Trophoblast cell (in vitro differentiated cells and primary cell): ENCODE measurements around the gene NPY5R.

Experiments
- DNase-seq, 2 donors: peaks; one replicate each; pipeline ENCODE4 v3.0.0-alpha.2; 2016
- H2AFZ ChIP-seq: 2 replicates; pipeline ENCODE4 v1.6.1; 2013; ENCODE audit warnings: low read length, moderate library complexity, mild to moderate bottlenecking; ENCODE audit not compliant: insufficient read depth, poor library complexity
- H2AK5ac ChIP-seq: 2 replicates; pipeline ENCODE4 v1.6.1; 2013; ENCODE audit warnings: mild to moderate bottlenecking, low read length
- H2BK120ac ChIP-seq: 2 replicates; pipeline ENCODE4 v1.6.1; 2013; ENCODE audit warnings: low read length, mild to moderate bottlenecking, moderate library complexity; ENCODE audit not compliant: insufficient read depth, poor library complexity
- H2BK12ac ChIP-seq: 2 replicates; pipeline ENCODE4 v1.6.1; 2013; ENCODE audit warnings: mild to moderate bottlenecking, low read length, moderate library complexity
- H2BK5ac ChIP-seq: 2 replicates; pipeline ENCODE4 v1.6.1; 2013; ENCODE audit warnings: low read length, low read depth, moderate library complexity, mild to moderate bottlenecking; ENCODE audit not compliant: poor library complexity
- H3K14ac ChIP-seq: 2 replicates; pipeline ENCODE4 v1.6.1; 2013; ENCODE audit warnings: mild to moderate bottlenecking, low read length
- H3K18ac ChIP-seq: 2 replicates; pipeline ENCODE4 v1.6.1; 2013; ENCODE audit warnings: mild to moderate bottlenecking, low read length
- H3K23ac ChIP-seq: 2 replicates; pipeline ENCODE4 v1.6.1; 2013; ENCODE audit warnings: low read length
- H3K27ac ChIP-seq: 2 replicates; pipeline ENCODE4 v1.5.1; 2013; ENCODE audit warnings: low read depth, mild to moderate bottlenecking, inconsistent platforms, low read length, moderate library complexity
- H3K27me3 ChIP-seq: 2 replicates; pipeline ENCODE4 v1.6.1; 2013; ENCODE audit warnings: inconsistent platforms, mild to moderate bottlenecking, low read length, moderate library complexity; ENCODE audit not compliant: insufficient read depth
- H3K36me3 ChIP-seq, 2 experiments: 1 replicate in 1 of 2; 2 replicates in 1 of 2; pipeline ENCODE4 v1.6.1; 2013; ENCODE audit warnings: low read length in 2 of 2, mild to moderate bottlenecking in 2 of 2, moderate library complexity in 1 of 2; ENCODE audit not compliant: insufficient read depth in 2 of 2, control insufficient read depth in 1 of 2
- H3K4ac ChIP-seq: 2 replicates; pipeline ENCODE4 v1.6.1; 2013; ENCODE audit warnings: low read depth, mild to moderate bottlenecking, low read length, moderate library complexity
- H3K4me1 ChIP-seq, 2 experiments: 1 replicate in 1 of 2; 2 replicates in 1 of 2; pipeline ENCODE4 v1.6.1; 2013; ENCODE audit warnings: low read length in 2 of 2, mild to moderate bottlenecking in 2 of 2, moderate library complexity in 1 of 2; ENCODE audit not compliant: insufficient read depth in 2 of 2, control insufficient read depth in 1 of 2
- H3K4me2 ChIP-seq: 2 replicates; pipeline ENCODE4 v1.6.1; 2013; ENCODE audit warnings: inconsistent platforms, mild to moderate bottlenecking, low read length, moderate library complexity
- H3K4me3 ChIP-seq: 2 replicates; pipeline ENCODE4 v1.5.1; 2013; ENCODE audit warnings: mild to moderate bottlenecking, low read depth, low read length, inconsistent platforms
- H3K79me1 ChIP-seq: one replicate; pipeline ENCODE4 v1.6.1; 2013; ENCODE audit warnings: low read length
- H3K79me2 ChIP-seq: 2 replicates; pipeline ENCODE4 v1.6.1; 2013; ENCODE audit warnings: low read length, mild to moderate bottlenecking; ENCODE audit not compliant: control insufficient read depth, insufficient read depth, poor library complexity
- H3K9ac ChIP-seq: 2 replicates; pipeline ENCODE4 v1.6.1; 2013; ENCODE audit warnings: mild to moderate bottlenecking, low read length
- H3K9me3 ChIP-seq: 2 replicates; pipeline ENCODE4 v1.6.1; 2013; ENCODE audit warnings: low read depth, mild to moderate bottlenecking, control low read depth, inconsistent platforms, low read length; ENCODE audit not compliant: insufficient read depth
- H4K12ac ChIP-seq: 2 replicates; pipeline ENCODE4 v1.6.1; 2013; ENCODE audit warnings: low read depth, mild to moderate bottlenecking, low read length, moderate library complexity
- H4K8ac ChIP-seq: 2 replicates; pipeline ENCODE4 v1.6.1; 2013; ENCODE audit warnings: low read depth, mild to moderate bottlenecking, low read length, moderate library complexity
- H4K91ac ChIP-seq: one replicate; pipeline ENCODE4 v1.6.1; 2013; ENCODE audit warnings: low read depth, mild to moderate bottlenecking, low read length, moderate library complexity
- WGBS: extraction: QIAGEN DNeasy Blood & Tissue Kit; methylation state at CpG from one replicate; pipeline ENCODE4 v1.1.7; 2013; ENCODE audit warnings: missing lambda C conversion rate; ENCODE audit not compliant: insufficient read length, insufficient coverage; ENCODE audit errors: extremely low coverage; 5-methylcytosine and 5-hydroxymethylcytosine counted together

The NPY5R gene

GRCh38 chr4:163393471-163393870 lies 49.8 kb downstream of the NPY5R start:
- H3K9ac ChIP-seq: no peak overlapping the region
- DNase-seq: no peak
- no CpG with 5 or more reads among the region's 6 CpGs for WGBS

DNA sequence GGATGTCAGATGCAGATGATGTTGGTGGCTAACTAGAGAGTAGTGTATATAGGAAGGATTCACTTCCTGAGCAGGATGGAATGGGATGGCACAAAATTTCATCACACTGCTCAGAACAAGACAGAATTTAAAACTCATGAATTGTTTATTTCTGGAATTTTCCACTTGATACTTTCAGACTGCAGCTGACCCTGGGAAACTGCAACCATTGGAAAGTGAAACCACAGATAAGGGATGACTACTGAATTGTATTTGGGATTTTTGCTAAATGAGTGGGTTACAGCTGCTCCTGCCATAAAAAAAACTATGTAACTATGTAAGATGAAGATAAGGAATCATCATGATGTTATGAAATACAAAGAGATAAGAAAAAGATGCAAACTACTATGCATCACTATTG lies 51.4 kb downstream of the NPY5R start:
- Histone ChIP-seq H3K9ac (no peak overlapping the region), H3K18ac (no peak overlapping the region), H3K27me3 (no peaks in the 10 kb centered on the region), H3K27ac (no peak overlapping the region), H3K23ac (no peak overlapping the region), H3K79me2 (no peaks in the 10 kb centered on the region), H3K36me3 (no peaks in the 10 kb centered on the region), H2AFZ (no peak overlapping the region), H3K4me2 (no peak overlapping the region), H4K12ac (no peak overlapping the region), H3K79me1 (no peaks in the 10 kb centered on the region), H2BK5ac (no peak overlapping the region), H2BK12ac (no peak overlapping the region), H4K91ac (no peak overlapping the region), H2AK5ac (no peak overlapping the region), H3K14ac (no peak overlapping the region), H3K4me1 (no peaks in the 10 kb centered on the region), H4K8ac (no peak overlapping the region), H3K4me3 (no peak overlapping the region), H2BK120ac (no peak overlapping the region), H3K9me3 (no peaks in the 10 kb centered on the region), H3K4ac (no peak overlapping the region)
- DNase-seq: peak; percentile 53 to 91

More at GRCh38 chr4:163393471-163393870, 49.8 kb downstream of the NPY5R start:
- H3K23ac ChIP-seq: no peak overlapping the region
- H3K27ac ChIP-seq: no peak overlapping the region
- H3K79me1 ChIP-seq: no peaks in the 10 kb centered on the region
- H2AK5ac ChIP-seq: no peak overlapping the region
- no peak overlapping the region for H2BK120ac ChIP-seq
- H3K14ac ChIP-seq: no peak overlapping the region
- no peak overlapping the region for H4K12ac ChIP-seq
- H2AFZ ChIP-seq: no peak overlapping the region
- no peaks in the 10 kb centered on the region for H3K36me3 ChIP-seq
- H3K4me3 ChIP-seq: no peak overlapping the region
- no peak overlapping the region for H4K8ac ChIP-seq
- no peaks in the 10 kb centered on the region for H3K27me3 ChIP-seq
- H3K9me3 ChIP-seq: no peaks in the 10 kb centered on the region
- H2BK5ac ChIP-seq: no peak overlapping the region
- no peak overlapping the region for H2BK12ac ChIP-seq
- no peak overlapping the region for H4K91ac ChIP-seq
- no peak overlapping the region for H3K4ac ChIP-seq
- no peaks in the 10 kb centered on the region for H3K4me1 ChIP-seq
- no peak overlapping the region for H3K18ac ChIP-seq
- no peaks in the 10 kb centered on the region for H3K79me2 ChIP-seq
- H3K4me2 ChIP-seq: no peak overlapping the region

DNA sequence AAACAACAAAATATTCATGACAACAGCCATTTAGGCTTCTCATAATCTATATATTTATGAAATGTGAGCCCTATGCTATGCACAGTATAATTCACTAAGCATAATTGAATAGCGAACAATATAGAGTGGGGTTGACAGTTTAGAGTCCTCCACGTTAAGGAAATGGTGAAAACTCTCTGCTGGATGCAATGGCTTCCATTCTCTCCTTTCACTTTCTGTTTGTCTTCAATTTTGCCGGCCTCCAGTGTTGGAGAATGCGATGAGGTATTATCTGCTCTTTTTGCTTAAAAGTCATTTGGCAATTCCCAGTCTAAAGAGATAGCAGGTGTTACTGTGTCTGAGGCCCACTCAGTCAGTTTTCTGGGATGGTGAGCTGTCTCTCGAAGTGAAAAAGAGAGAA lies 52.1 kb downstream of the NPY5R start:
- Histone ChIP-seq H3K4ac (no peak overlapping the region), H3K36me3 (no peaks in the 10 kb centered on the region), H3K9me3 (no peaks in the 10 kb centered on the region), H3K4me1 (no peaks in the 10 kb centered on the region), H2BK120ac (no peak overlapping the region), H3K4me3 (no peak overlapping the region), H2BK12ac (no peak overlapping the region), H3K9ac (no peak overlapping the region), H2AK5ac (no peak overlapping the region), H4K91ac (no peak overlapping the region), H3K79me2 (no peaks in the 10 kb centered on the region), H3K18ac (no peak overlapping the region), H3K14ac (no peak overlapping the region), H2BK5ac (no peak overlapping the region), H2AFZ (no peak overlapping the region), H3K23ac (no peak overlapping the region), H3K27ac (no peak overlapping the region), H3K4me2 (no peak overlapping the region), H4K12ac (no peak overlapping the region), H3K27me3 (no peaks in the 10 kb centered on the region), H3K79me1 (no peaks in the 10 kb centered on the region), H4K8ac (no peak overlapping the region)
- DNase-seq: peak in 1 of 2 donors; percentile 63
- WGBS: no CpG with 5 or more reads among the region's 5 CpGs

DNA sequence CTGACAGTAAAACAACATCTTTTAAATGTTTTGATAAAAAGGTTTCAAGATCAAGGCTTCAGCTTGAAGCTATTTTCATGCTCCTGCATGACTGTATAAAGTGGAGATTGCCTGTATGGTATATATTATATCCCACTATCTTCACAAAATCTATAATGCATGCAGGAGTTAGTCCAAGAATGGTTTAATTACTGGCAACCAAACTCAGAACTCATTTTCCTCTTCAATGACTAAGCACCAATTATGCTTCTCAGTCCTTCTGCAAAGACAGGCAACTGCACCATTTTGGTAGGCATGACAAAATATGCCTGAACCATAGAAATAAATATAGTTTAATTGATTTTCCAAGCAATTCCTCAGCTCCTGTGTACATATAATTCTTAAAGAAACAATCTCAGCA lies 54.5 kb downstream of the NPY5R start:
- no peak for DNase-seq
- no peak overlapping the region for H3K14ac ChIP-seq
- no peak overlapping the region for H4K8ac ChIP-seq
- H3K18ac ChIP-seq: no peak overlapping the region
- H3K23ac ChIP-seq: no peak overlapping the region
- no peak overlapping the region for H2AFZ ChIP-seq
- H3K4me1 ChIP-seq: no peaks in the 10 kb centered on the region
- no peak overlapping the region for H3K4me3 ChIP-seq
- no peak overlapping the region for H2BK5ac ChIP-seq
- no peak overlapping the region for H3K4me2 ChIP-seq
- H3K4ac ChIP-seq: no peak overlapping the region
- H3K9ac ChIP-seq: no peak overlapping the region
- H3K27ac ChIP-seq: no peak overlapping the region
- H4K12ac ChIP-seq: no peak overlapping the region
- H2BK12ac ChIP-seq: no peak overlapping the region
- no peaks in the 10 kb centered on the region for H3K9me3 ChIP-seq
- no peaks in the 10 kb centered on the region for H3K79me1 ChIP-seq
- H3K27me3 ChIP-seq: no peaks in the 10 kb centered on the region
- no peaks in the 10 kb centered on the region for H3K79me2 ChIP-seq
- H2BK120ac ChIP-seq: no peak overlapping the region
- H4K91ac ChIP-seq: no peak overlapping the region
- no peak overlapping the region for H2AK5ac ChIP-seq
- no peaks in the 10 kb centered on the region for H3K36me3 ChIP-seq

GRCh38 chr4:163400911-163401310 lies 57.2 kb downstream of the NPY5R start:
- WGBS: no CpG with 5 or more reads among the region's 4 CpGs

More at GRCh38 chr4:163400911-163401310, 57.2 kb downstream of the NPY5R start:
- Histone ChIP-seq H3K79me2 (no peaks in the 10 kb centered on the region), H3K4me2 (no peak overlapping the region), H3K27ac (no peak overlapping the region), H4K8ac (no peak overlapping the region), H3K9me3 (no peaks in the 10 kb centered on the region), H2BK5ac (no peak overlapping the region), H3K14ac (no peak overlapping the region), H4K12ac (no peak overlapping the region), H3K36me3 (no peaks in the 10 kb centered on the region), H2AFZ (no peak overlapping the region), H2AK5ac (no peak overlapping the region), H3K4me3 (no peak overlapping the region), H3K79me1 (no peaks in the 10 kb centered on the region), H4K91ac (no peak overlapping the region), H3K4ac (no peak overlapping the region), H3K23ac (no peak overlapping the region), H3K4me1 (no peaks in the 10 kb centered on the region), H3K27me3 (no peaks in the 10 kb centered on the region), H3K9ac (no peak overlapping the region), H2BK12ac (no peak overlapping the region), H2BK120ac (no peak overlapping the region), H3K18ac (no peak overlapping the region)
- no peak for DNase-seq
